HG02623 (cell line): ENCODE data around the gene OSBPL1A.
A peak's percentile ranks its signal among the peaks of the same experiment; 100 is the strongest.
"Not testable (repeated sequence)": the region's sequence is repeated elsewhere in the genome, so short reads cannot be mapped to it uniquely, and the experiment has no call there.

ENCODE experiments used
- ATAC-seq: cut with Tn5 transposase; IDR thresholded peaks from one replicate; pipeline ENCODE4 v1.9.1; 2021; ENCODE audit warnings: moderate library complexity; ENCODE audit not compliant: unreplicated experiment

OSBPL1A gene

GRCh38 chr18:24398540-24398939, 916 bp upstream of the OSBPL1A start:
- ATAC-seq = no peak

DNA sequence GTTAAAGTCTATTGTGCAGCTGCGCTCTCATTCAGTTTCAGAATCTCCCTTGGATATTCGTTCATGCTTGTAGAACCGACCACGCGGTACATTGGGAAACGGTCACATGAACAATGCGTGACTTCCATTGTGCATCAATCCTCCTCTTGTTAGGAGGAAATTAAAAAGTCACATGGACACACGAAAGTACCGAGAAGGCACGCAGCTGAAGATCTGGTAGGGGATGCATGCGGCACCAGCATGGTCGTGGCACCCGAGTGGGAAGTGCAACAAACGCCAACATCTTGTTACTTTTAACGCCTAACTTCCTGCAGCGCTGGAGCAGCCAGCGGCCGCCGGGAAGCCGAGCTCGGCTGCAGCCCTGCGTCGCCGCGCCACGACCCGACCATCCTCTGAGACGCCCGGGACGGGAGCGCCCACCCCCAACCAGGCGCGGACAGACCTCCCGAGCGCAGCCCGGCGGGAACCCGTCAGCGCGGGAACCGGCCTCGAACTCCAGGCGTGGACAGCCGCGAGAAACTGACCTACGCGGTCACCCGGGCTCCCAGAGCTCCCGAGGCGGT, 412 bp downstream of the OSBPL1A start:
- ATAC-seq = no peak

- no peak for ATAC-seq
Observed at GRCh38 chr18:24396082-24396633, 1.5 kb downstream of the OSBPL1A start.

DNA sequence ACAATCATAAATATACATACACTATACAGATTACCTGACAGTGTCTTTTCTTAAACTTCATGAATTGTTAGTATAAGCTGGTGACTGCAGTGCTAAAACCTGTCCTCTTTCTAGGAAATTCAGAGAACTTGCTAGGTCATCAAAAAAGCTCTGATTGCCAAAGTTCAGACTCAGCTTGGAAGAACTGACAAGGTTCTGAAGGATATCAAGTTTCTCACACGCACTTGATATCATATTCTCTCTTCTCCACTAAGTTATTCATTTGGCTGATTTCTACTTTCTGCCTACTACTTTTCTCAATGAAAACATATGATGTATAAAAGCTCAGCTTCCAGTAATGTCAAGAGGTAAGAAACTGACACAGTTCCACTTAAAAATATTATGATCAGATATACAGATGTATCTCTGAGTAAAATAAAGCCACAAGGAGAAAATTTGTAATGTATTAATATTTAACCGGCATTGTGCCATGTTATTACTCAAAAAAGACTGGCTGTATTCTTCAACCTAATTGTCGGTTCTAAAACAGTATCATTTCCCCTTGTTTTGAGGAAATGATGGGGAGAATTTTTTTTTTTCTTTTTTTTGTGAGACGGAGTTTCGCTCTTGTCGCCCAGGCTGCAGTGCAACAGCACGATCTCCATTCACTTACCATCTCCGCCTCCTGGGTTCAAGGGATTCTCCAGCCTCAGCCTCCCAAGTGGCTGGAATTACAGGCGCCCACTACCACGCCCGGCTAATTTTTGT, 2.4 kb downstream of the OSBPL1A start:
- no peak for ATAC-seq

- no peak for ATAC-seq
Observed at GRCh38 chr18:24388957-24389356, 8.7 kb downstream of the OSBPL1A start.

- no peak for ATAC-seq
Observed at GRCh38 chr18:24386681-24387080, 10.9 kb downstream of the OSBPL1A start.

- ATAC-seq = no peak
Observed at GRCh38 chr18:24381126-24381525, 16.5 kb downstream of the OSBPL1A start.

- no peak for ATAC-seq
Observed at GRCh38 chr18:24380163-24380747, 17.4 kb downstream of the OSBPL1A start.

DNA sequence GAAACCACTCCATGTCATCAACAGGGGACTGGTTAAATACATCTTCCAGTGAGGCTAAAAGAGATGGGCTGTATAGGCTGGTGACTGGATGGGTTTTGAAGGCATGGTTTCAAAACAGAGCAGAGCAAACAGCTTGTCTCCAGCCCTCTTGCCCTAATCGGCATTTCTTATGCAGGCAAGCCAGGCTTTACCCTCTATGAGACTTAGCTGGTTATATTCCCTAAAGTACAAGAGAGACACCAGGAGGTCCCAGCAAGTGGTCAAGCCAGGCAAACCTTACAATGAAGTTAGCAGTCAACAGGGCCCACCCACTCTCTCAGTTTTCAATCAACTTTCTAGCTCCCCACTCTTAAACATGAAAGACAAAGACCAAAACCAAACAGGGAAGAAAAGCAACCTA, 19.0 kb downstream of the OSBPL1A start:
- no peak for ATAC-seq

GRCh38 chr18:24376531-24376930, 21.1 kb downstream of the OSBPL1A start:
- not testable (repeated sequence) for ATAC-seq

- no peak for ATAC-seq
Observed at GRCh38 chr18:24373328-24373727, 24.3 kb downstream of the OSBPL1A start.

DNA sequence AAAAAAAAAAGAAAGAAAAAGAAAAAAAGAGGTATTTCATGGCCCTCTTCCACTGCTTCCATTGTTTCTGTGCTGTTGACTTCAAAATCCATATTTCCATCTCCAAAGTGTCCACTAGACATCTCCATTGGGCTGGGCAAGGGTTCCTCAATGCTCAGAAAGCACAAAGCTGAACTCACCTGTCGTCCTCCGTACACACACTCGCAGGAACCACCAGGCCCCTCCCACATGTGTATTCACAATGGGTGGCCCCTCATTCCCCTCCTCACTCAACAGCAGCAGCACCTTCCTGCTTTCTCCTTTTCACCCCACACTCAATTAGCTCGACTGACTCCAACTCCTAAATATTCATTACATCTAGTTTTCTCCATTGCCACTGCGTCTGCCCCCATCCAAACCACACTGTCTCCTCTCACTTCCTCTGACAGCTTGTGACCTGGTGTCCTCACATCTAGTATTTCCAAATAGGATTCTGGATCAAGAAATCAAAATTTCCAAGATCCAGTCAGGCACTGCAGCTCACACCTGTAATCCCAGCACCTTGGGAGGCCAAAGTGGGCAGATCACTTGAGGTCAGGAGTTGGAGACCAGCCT, 25.2 kb downstream of the OSBPL1A start:
- ATAC-seq = no peak

DNA sequence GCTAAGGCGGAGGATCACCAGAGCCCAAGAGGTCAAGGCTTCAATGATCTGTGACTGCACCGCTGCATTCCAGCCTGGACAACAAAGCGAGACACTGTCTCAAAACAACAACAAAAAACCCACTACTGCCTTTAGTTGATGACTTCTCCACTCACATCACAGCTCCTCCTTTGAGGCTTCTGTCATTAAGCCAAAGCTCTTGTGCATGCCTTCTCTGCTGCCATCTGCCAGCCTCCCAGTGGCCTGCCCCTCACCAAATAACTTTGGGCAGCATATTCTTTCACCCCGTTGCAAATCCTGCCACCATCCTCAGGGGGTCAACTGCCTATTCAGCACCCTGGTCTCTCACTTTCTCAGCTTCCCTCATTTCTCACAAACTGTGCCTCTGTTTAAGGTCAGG, 27.5 kb downstream of the OSBPL1A start:
- no peak for ATAC-seq

DNA sequence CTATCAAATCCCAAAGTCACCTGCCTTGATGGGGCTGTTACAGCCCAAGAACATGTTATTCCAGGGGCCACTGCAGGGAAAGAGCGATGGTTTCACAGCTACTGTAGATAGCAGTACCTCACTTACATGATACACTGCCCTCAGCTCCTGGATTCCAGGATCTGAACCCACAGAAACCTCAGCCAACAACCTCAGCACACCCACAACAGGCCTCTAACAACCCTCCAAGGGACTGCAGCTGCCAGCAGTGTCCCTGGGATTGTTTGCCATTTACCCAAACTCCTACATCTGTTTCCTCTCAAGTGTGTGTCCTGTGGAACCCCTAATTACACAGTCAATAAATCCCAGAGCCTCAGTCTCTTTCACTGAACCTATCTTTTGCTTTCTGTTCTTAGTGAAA, 28.2 kb downstream of the OSBPL1A start:
- no peak for ATAC-seq

- no peak for ATAC-seq
Observed at GRCh38 chr18:24368749-24369148, 28.9 kb downstream of the OSBPL1A start.

- no peak for ATAC-seq
Observed at GRCh38 chr18:24366328-24366727, 31.3 kb downstream of the OSBPL1A start.

DNA sequence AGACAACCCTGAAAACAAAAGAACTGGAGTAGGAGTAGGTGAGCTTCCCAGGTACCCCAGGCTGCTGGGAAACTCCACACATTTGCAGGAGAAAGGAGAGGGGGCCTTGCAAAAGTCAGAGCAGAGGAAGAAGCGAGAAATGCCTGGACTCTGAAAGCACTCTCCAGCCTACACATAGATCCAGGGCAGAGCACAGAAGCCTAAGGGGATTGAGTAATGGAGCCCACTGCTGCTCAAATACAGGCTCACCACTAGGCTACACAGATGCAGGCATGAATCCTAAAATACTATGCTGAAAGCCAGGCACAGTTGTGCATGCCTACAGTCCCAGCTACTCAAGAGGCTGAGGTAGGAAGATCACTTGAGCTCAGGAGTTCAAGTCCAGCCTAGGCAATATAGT, 33.4 kb downstream of the OSBPL1A start:
- no peak for ATAC-seq

DNA sequence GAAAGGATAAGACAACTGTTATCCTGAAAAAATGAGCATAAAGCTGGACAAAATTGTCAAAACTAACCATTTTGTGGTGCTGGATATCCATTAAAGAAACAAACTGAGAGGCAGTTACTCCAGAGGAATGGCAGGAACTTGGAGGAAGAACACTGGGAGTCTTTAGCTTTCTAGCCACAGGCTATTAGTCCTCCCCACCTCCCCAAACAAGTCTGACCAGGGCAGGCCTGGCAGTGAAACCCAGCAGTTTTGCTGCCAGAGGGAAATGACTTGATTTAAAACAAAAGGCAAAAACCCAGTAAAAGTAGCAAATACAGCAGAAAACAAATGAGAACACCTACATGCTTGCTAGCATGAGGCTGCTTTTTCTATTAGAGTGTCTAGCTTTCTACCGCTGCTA, 34.9 kb downstream of the OSBPL1A start:
- ATAC-seq = no peak

- ATAC-seq = peak; percentile 52
Observed at GRCh38 chr18:24359787-24360530, 37.7 kb downstream of the OSBPL1A start.

GRCh38 chr18:24354278-24354677, 43.3 kb downstream of the OSBPL1A start:
- no peak for ATAC-seq

DNA sequence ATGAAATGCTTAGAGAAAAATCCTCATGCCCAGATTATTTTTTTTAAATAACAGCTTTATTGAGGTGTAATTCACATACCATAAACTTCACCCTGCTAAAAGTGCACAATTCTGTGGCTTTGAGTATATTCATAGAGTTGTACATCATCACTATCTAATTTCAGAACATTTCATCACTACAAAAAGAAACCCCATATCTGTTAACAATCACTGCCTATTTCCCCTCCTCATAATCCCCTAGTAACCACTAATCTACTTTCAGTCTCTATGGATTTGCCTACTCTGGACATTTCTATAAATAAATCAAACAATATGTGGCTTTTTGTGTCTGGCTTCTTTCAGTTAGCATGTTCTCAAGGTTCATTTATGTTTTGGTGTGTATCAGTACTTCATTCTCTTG, 51.4 kb downstream of the OSBPL1A start:
- no peak for ATAC-seq
